ENCODE data around the gene ELMOD1.

Gene ELMOD1

GRCh38 chr11:107583629-107584195, 7.2 kb upstream of the ELMOD1 start:
- no peak overlapping the region for H3K4me3 ChIP-seq (replicated peaks in 1 of 2; ENCODE audit: low read depth in 2 of 2, low read length in 2 of 2)
- peak in 1 of 2 donors; percentile 48 for DNase-seq (ENCODE audit: low read depth in 2 of 2)
- no peak for TF ChIP-seq CTCF (IDR thresholded peaks at IDR 0.05; ENCODE audit: low read depth, low read length)

- no peak for TF ChIP-seq CTCF (IDR thresholded peaks at IDR 0.05; ENCODE audit: low read depth, low read length)
- peak; percentile 33 to 43 for DNase-seq (ENCODE audit: low read depth in 2 of 2)
- no peak overlapping the region for H3K4me3 ChIP-seq (replicated peaks in 1 of 2; ENCODE audit: low read depth in 2 of 2, low read length in 2 of 2)
Observed at GRCh38 chr11:107587306-107587979, 3.5 kb upstream of the ELMOD1 start.

- peak overlapping the region; percentile 64 to 67 for H3K4me3 ChIP-seq (replicated peaks in 1 of 2; ENCODE audit: low read depth in 2 of 2, low read length in 2 of 2)
- no peak for TF ChIP-seq CTCF (IDR thresholded peaks at IDR 0.05; ENCODE audit: low read depth, low read length)
- peak in 1 of 2 donors; percentile 13 for DNase-seq (ENCODE audit: low read depth in 2 of 2)
Observed at GRCh38 chr11:107591378-107592230, 657 bp downstream of the ELMOD1 start.

- DNase-seq (ENCODE audit: low read depth in 2 of 2) = no peak
- no peak for TF ChIP-seq CTCF (IDR thresholded peaks at IDR 0.05; ENCODE audit: low read depth, low read length)
- H3K4me3 ChIP-seq (replicated peaks in 1 of 2; ENCODE audit: low read depth in 2 of 2, low read length in 2 of 2) = no peak overlapping the region
Observed at GRCh38 chr11:107592231-107592590, 1.3 kb downstream of the ELMOD1 start.

- no peak for DNase-seq (ENCODE audit: low read depth in 2 of 2)
- TF ChIP-seq CTCF (IDR thresholded peaks at IDR 0.05; ENCODE audit: low read depth, low read length) = no peak
- no peak overlapping the region for H3K4me3 ChIP-seq (replicated peaks in 1 of 2; ENCODE audit: low read depth in 2 of 2, low read length in 2 of 2)
Observed at GRCh38 chr11:107592813-107593212, 1.9 kb downstream of the ELMOD1 start.

GRCh38 chr11:107593951-107594350, 3.0 kb downstream of the ELMOD1 start:
- no peak for TF ChIP-seq CTCF (IDR thresholded peaks at IDR 0.05; ENCODE audit: low read depth, low read length)
- H3K4me3 ChIP-seq (replicated peaks in 1 of 2; ENCODE audit: low read depth in 2 of 2, low read length in 2 of 2) = no peak overlapping the region
- DNase-seq (ENCODE audit: low read depth in 2 of 2) = no peak

Data from cardiac fibroblast (primary cell).